GM10248 (cell line): Measurements from ENCODE around the gene TLE2.

ENCODE experiments used
- CTCF ChIA-PET: fragments of 300-600 bp; sonication (Branson Sonifier 250); formaldehyde crosslinking; extraction: SDS; loops from one replicate; lab custom pipeline; 2021; ENCODE audit warnings: antibody characterized with exemption; lab: Yijun Ruan, JAX
- POLR2A ChIA-PET: fragments of 350-650 bp; sonication (Branson Sonifier 250); formaldehyde crosslinking; extraction: SDS; loops from one replicate; lab custom pipeline; 2020; ENCODE audit warnings: antibody characterized with exemption; lab: Yijun Ruan, JAX
- DNase-seq: peaks from one replicate; pipeline ENCODE4 v3.0.0; 2012; ENCODE audit errors: extremely low spot score
- TF ChIP-seq, protein P1 (sequence below): IDR thresholded peaks from 2 replicates; pipeline ENCODE4 v1.5.1; 2012; ENCODE audit warnings: mild to moderate bottlenecking, low read depth; ENCODE audit errors: extremely low read depth, missing control alignments, control extremely low read depth

The TLE2 gene

GRCh38 chr19:2978772-2979171 lies 50.3 kb downstream of the TLE2 start:
- POLR2A ChIA-PET = no interaction called here
- no peak for DNase-seq
- TF ChIP-seq, protein P1, sequence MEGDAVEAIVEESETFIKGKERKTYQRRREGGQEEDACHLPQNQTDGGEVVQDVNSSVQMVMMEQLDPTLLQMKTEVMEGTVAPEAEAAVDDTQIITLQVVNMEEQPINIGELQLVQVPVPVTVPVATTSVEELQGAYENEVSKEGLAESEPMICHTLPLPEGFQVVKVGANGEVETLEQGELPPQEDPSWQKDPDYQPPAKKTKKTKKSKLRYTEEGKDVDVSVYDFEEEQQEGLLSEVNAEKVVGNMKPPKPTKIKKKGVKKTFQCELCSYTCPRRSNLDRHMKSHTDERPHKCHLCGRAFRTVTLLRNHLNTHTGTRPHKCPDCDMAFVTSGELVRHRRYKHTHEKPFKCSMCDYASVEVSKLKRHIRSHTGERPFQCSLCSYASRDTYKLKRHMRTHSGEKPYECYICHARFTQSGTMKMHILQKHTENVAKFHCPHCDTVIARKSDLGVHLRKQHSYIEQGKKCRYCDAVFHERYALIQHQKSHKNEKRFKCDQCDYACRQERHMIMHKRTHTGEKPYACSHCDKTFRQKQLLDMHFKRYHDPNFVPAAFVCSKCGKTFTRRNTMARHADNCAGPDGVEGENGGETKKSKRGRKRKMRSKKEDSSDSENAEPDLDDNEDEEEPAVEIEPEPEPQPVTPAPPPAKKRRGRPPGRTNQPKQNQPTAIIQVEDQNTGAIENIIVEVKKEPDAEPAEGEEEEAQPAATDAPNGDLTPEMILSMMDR = no peak
- CTCF ChIA-PET = interaction anchor here (1.4 to 4.5 kb wide), 2 partner anchors 13 to 27 kb away, joined by 4 to 27 read pairs; no protein-coding TSS in a partner anchor

- TF ChIP-seq, protein P1 = no peak
- CTCF ChIA-PET = interaction anchor here (1.4 to 4.5 kb wide), 2 partner anchors 13 to 27 kb away, joined by 4 to 27 read pairs; no protein-coding TSS in a partner anchor
- DNase-seq = no peak
- POLR2A ChIA-PET = no interaction called here
Measured at GRCh38 chr19:2978166-2978767, 50.8 kb downstream of the TLE2 start.

- TF ChIP-seq, protein P1 = no peak
- POLR2A ChIA-PET = no interaction called here
- CTCF ChIA-PET = interaction anchor here (1.3 to 4.5 kb wide), 3 partner anchors 13 to 126 kb away, joined by 4 to 27 read pairs (median 6); no protein-coding TSS in a partner anchor
- DNase-seq = no peak
Measured at GRCh38 chr19:2977746-2978138, 51.3 kb downstream of the TLE2 start.

DNA sequence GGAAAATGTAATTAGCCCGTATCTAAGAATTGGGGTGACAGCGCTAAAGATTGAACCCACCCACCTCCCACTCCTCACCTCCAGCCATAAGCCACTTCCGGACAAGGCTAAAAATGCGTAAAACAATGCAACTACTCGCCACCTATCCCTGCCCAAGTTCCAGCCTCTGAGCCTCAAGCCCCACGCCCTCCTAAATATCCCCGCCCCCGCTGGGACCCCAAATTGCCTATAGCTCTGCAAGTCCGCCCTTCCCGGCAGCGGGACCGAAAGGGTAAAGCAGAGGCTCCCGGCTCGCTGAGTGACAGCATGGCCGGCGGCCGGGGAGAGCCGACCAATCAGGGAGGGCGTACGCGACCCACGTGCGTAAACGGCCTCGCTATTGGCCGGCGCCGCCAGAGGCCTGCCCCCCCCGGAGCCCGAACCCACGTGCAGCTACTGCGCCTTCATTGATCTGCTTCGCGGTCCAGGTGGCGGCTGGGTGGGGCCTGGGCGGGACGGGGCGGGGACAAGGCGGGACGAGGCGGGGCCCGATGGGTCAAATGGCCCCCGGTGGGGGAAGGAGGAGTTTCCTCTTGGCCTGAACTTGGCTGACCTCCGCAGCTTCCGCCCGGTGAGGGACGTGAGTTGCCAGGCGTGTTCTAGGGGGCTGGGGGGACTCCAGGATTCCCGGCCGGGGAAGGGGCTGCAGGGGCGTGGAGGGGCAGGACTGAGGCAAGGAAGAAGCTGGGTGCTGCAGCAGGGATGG lies 51.9 kb downstream of the TLE2 start, which contains the start of gene TLE6:
Gene TLE6, plus strand, starts transcription at position 564 of the 745 bp plus-strand sequence. CDS start 670 bp downstream, outside the sequence.
- TF ChIP-seq, protein P1 = no peak
- ChIA-PET CTCF (interaction anchor here (0.8 to 4.5 kb wide), 9 partner anchors 9 to 183 kb away, joined by 3 to 27 read pairs (median 4); no protein-coding TSS in a partner anchor), POLR2A (interaction anchor here (0.6 to 0.8 kb wide), 2 partner anchors 27 to 176 kb away, joined by 3 to 4 read pairs; no protein-coding TSS in a partner anchor)
- DNase-seq = peak; percentile 100

GRCh38 chr19:2976609-2977000 lies 52.5 kb downstream of the TLE2 start:
- CTCF ChIA-PET = interaction anchor here (0.8 to 4.5 kb wide), 12 partner anchors 10 to 184 kb away, joined by 3 to 27 read pairs (median 4); no protein-coding TSS in a partner anchor
- TF ChIP-seq, protein P1 = no peak
- DNase-seq = peak; percentile 15
- POLR2A ChIA-PET = interaction anchor here (0.6 to 0.8 kb wide), 2 partner anchors 26 to 176 kb away, joined by 3 to 4 read pairs; no protein-coding TSS in a partner anchor
